Sigmoid colon (tissue), 4 donors: ENCODE data around the gene SH3RF3.

Experiments
- POLR2A ChIP-seq, 2 donors: fragments of 450-650 bp; IDR thresholded peaks; one replicate each; pipeline ENCODE4 v1.6.1; 2016; ENCODE audit warnings: antibody characterized with exemption in 2 of 2, mild to moderate bottlenecking in 2 of 2, moderate library complexity in 2 of 2
- POLR2AphosphoS5 ChIP-seq, 4 donors: sonication (generic); formaldehyde crosslinking; IDR thresholded peaks; one replicate each; pipeline ENCODE4 v1.6.1; 2017; ENCODE audit warnings: antibody characterized with exemption in 4 of 4
- TF ChIP-seq, protein P1 (sequence below), 4 experiments: fragments of 450-650 bp in 3 of 4; fragments of 200-600 bp in 1 of 4; IDR thresholded peaks; one replicate each; pipeline ENCODE4 v1.5.1; 2016 to 2019; ENCODE audit warnings: antibody characterized with exemption in 4 of 4, mild to moderate bottlenecking in 3 of 4, moderate library complexity in 2 of 4

DNA sequence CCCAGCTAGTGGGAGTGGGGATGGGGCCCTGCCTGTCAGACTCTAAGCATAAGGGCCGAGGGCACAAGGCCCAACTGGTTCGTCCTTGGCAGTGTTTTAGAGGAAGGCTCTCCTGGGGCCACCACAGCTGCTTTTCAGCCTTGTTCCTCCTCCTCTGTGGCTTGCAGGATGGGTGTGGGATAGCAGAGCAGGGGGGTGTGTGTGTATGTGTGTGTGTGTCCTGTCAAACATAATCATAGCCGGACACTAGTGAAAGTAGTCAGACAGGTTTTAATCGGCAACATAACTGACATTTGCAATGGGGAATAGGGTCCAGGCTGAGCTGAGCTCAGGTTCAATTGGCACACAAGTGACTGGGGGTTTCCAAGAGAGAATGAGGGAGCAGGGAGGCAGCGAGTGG lies 370.6 kb downstream of the SH3RF3 start:
- TF ChIP-seq, protein P1, sequence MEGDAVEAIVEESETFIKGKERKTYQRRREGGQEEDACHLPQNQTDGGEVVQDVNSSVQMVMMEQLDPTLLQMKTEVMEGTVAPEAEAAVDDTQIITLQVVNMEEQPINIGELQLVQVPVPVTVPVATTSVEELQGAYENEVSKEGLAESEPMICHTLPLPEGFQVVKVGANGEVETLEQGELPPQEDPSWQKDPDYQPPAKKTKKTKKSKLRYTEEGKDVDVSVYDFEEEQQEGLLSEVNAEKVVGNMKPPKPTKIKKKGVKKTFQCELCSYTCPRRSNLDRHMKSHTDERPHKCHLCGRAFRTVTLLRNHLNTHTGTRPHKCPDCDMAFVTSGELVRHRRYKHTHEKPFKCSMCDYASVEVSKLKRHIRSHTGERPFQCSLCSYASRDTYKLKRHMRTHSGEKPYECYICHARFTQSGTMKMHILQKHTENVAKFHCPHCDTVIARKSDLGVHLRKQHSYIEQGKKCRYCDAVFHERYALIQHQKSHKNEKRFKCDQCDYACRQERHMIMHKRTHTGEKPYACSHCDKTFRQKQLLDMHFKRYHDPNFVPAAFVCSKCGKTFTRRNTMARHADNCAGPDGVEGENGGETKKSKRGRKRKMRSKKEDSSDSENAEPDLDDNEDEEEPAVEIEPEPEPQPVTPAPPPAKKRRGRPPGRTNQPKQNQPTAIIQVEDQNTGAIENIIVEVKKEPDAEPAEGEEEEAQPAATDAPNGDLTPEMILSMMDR (IDR thresholded peaks at IDR 0.05), result no peak
- TF ChIP-seq POLR2A (IDR thresholded peaks at IDR 0.05) (no peak), POLR2AphosphoS5 (IDR thresholded peaks at IDR 0.05) (no peak)
